Measurements from ENCODE around the gene DGKQ. TPM values are rescaled to one million over a fixed set of nuclear protein-coding genes. Genes with fewer than 3 reads are reported as not detected.

Gene DGKQ
- total and polyA plus RNA-seq, 9 of the 15 experiments (the other 6 are each of a cell fraction or from before 2014, with no cell fraction given), result 0.17 to 22.0 (median 5.6) TPM

GRCh38 chr4:924107-925096 is 49.0 kb downstream of the DGKQ start:
- DNase-seq (ENCODE audit: extremely low read depth in 1 of 4, low spot score in 3 of 4), result peak; percentile 74 to 83 (median 80)
- peaks cover 85% of the 10 kb centered on the region for H3K79me2 ChIP-seq (ENCODE audit: control insufficient read depth, insufficient read depth, low read length)
- CTCF ChIA-PET (ENCODE audit: low intra/inter-chr PET ratio), result no interaction called here
- no peak overlapping the region for H2AFZ ChIP-seq (ENCODE audit: low read depth, low read length)
- POLR2A ChIA-PET, result interaction anchor here (0.6 to 1.0 kb wide), 3 partner anchors 13 to 158 kb away, joined by 3 to 5 read pairs (median 3); no protein-coding TSS in a partner anchor
- peaks cover 19% of the 10 kb centered on the region; the same call in 2 of the 3 replicates for H3K36me3 ChIP-seq (ENCODE audit: control insufficient read depth, insufficient read depth, low read length)
- WGBS (ENCODE audit: insufficient coverage, low coverage, missing lambda C conversion rate), result 40% methylated on average over 17 of the region's 18 CpGs
- peak overlapping the region; percentile 41 for H3K4me2 ChIP-seq (ENCODE audit: insufficient read depth, low read length)
- FAIRE-seq, result peak; percentile 92
- peaks cover 16 to 26% of the 10 kb centered on the region in 2 experiments; a peak in 4 of 5 replicates for H3K4me1 ChIP-seq (replicated peaks in 1 of 2; ENCODE audit: control insufficient read depth in 2 of 2, insufficient read depth in 2 of 2, low read length in 2 of 2)
- H3K9me1 ChIP-seq (ENCODE audit: control insufficient read depth, insufficient read depth, low read length), result no peaks in the 10 kb centered on the region
- in situ Hi-C loops (cut with MboI), result no loop called here
- ATAC-seq, result peak; percentile 96
- intact Hi-C loops (cut with micrococcal nuclease), result no loop called here
- no peaks in the 10 kb centered on the region for H3K27me3 ChIP-seq (ENCODE audit: control insufficient read depth in 2 of 2, insufficient read depth in 2 of 2, low read length in 2 of 2)
- no peaks in the 10 kb centered on the region for H3K9me3 ChIP-seq (replicated peaks; ENCODE audit: control insufficient read depth, insufficient read depth, low read depth, low read length)
- H3K9ac ChIP-seq (ENCODE audit: insufficient read depth in 1 of 2, low read depth in 2 of 2, low read length in 2 of 2), result peak overlapping the region in 1 of 2 experiments; percentile 48; a peak in 1 of 4 replicates
- peaks cover 26% of the 10 kb centered on the region for H4K20me1 ChIP-seq (replicated peaks; ENCODE audit: control insufficient read depth, insufficient read depth, low read length)
- H3K27ac ChIP-seq (ENCODE audit: extremely low read depth, low read depth, low read length), result peak overlapping the region; percentile 18
- H3K4me3 ChIP-seq, result no peak overlapping the region
- no TSS peak for BruUV-seq (replicated peaks)
- TF ChIP-seq, protein P1, sequence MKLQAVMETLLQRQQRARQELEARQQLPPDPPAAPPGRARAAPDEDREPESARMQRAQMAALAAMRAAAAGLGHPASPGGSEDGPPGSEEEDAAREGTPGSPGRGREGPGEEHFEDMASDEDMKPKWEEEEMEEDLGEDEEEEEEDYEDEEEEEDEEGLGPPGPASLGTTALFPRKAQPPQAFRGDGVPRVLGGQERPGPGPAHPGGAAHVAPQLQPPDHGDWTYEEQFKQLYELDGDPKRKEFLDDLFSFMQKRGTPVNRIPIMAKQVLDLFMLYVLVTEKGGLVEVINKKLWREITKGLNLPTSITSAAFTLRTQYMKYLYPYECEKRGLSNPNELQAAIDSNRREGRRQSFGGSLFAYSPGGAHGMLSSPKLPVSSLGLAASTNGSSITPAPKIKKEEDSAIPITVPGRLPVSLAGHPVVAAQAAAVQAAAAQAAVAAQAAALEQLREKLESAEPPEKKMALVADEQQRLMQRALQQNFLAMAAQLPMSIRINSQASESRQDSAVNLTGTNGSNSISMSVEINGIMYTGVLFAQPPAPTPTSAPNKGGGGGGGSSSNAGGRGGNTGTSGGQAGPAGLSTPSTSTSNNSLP (IDR thresholded peaks at IDR 0.05; ENCODE audit: borderline replicate concordance, low read depth, low read length), result no peak
- no peak for TF ChIP-seq ZNF133 (CRISPR knock-in tag; IDR thresholded peaks at IDR 0.05)
- no peak for TF ChIP-seq ZNF212 (CRISPR knock-in tag; IDR thresholded peaks at IDR 0.05)
- no peak for TF ChIP-seq ZNF146 (CRISPR knock-in tag; IDR thresholded peaks at IDR 0.05; ENCODE audit: unreplicated experiment)
- 0 out of 4 replicates have a peak, but pooled peaks of 1 of the 2 experiments have one; percentile 36 for TF ChIP-seq NRF1 (conservative IDR thresholded peaks at IDR 0.05 in 1 of 2, IDR thresholded peaks at IDR 0.05 in 1 of 2)
- no peak for TF ChIP-seq ZNF354B (CRISPR knock-in tag; IDR thresholded peaks at IDR 0.05)
- no peak for TF ChIP-seq CC2D1A (IDR thresholded peaks at IDR 0.05)
- no peak for TF ChIP-seq ZBED1 (IDR thresholded peaks at IDR 0.05)
- no peak for TF ChIP-seq EHMT2 (IDR thresholded peaks at IDR 0.05)
- TF ChIP-seq ETV5 (CRISPR knock-in tag; IDR thresholded peaks at IDR 0.05; ENCODE audit: low read depth), result no peak
- TF ChIP-seq SOX6 (IDR thresholded peaks at IDR 0.05), result no peak
- no peak for TF ChIP-seq ZNF644 (tag; IDR thresholded peaks at IDR 0.05; ENCODE audit: low read depth)
- no peak for TF ChIP-seq XRCC3 (IDR thresholded peaks at IDR 0.05)
- TF ChIP-seq POLR2H (tag; IDR thresholded peaks at IDR 0.05; ENCODE audit: low read depth), result no peak
- no peak for TF ChIP-seq KHSRP (IDR thresholded peaks at IDR 0.05)
- no peak for TF ChIP-seq GATAD2B (IDR thresholded peaks at IDR 0.05; ENCODE audit: borderline replicate concordance)
